ENCODE measurements around the gene USP24.

The USP24 gene

GRCh38 chr1:55131801-55132200 lies 83.4 kb downstream of the USP24 start:
- TF ChIP-seq ZBTB7A (IDR thresholded peaks at IDR 0.05; ENCODE audit: low read depth) (no peak), FOXM1 (IDR thresholded peaks at IDR 0.05; ENCODE audit: borderline replicate concordance, low read depth) (no peak), TAF1 (IDR thresholded peaks at IDR 0.05; ENCODE audit: low read depth) (no peak), YY1 (IDR thresholded peaks at IDR 0.05; ENCODE audit: low read depth) (no peak), NFIC (IDR thresholded peaks at IDR 0.05) (no peak), CREB1 (IDR thresholded peaks at IDR 0.05; ENCODE audit: low read depth) (no peak), RAD21 (IDR thresholded peaks at IDR 0.05; ENCODE audit: low read depth) (no peak), EP300 (IDR thresholded peaks at IDR 0.05; ENCODE audit: borderline replicate concordance) (no peak), CEBPB (IDR thresholded peaks at IDR 0.05) (no peak), USF1 (IDR thresholded peaks at IDR 0.05) (no peak), REST (IDR thresholded peaks at IDR 0.05; ENCODE audit: low read depth) (no peak), EGR1 (IDR thresholded peaks at IDR 0.05) (no peak), MAX (IDR thresholded peaks at IDR 0.05) (no peak), TEAD4 (IDR thresholded peaks at IDR 0.05) (no peak), TCF12 (IDR thresholded peaks at IDR 0.05; ENCODE audit: low read depth) (no peak)

GRCh38 chr1:55131218-55131617 lies 83.9 kb downstream of the USP24 start:
- no peak for TF ChIP-seq TCF12 (IDR thresholded peaks at IDR 0.05; ENCODE audit: low read depth)
- no peak for TF ChIP-seq CREB1 (IDR thresholded peaks at IDR 0.05; ENCODE audit: low read depth)
- TF ChIP-seq FOXM1 (IDR thresholded peaks at IDR 0.05; ENCODE audit: borderline replicate concordance, low read depth) = no peak
- no peak for TF ChIP-seq REST (IDR thresholded peaks at IDR 0.05; ENCODE audit: low read depth)
- no peak for TF ChIP-seq TAF1 (IDR thresholded peaks at IDR 0.05; ENCODE audit: low read depth)
- no peak for TF ChIP-seq YY1 (IDR thresholded peaks at IDR 0.05; ENCODE audit: low read depth)
- TF ChIP-seq EP300 (IDR thresholded peaks at IDR 0.05; ENCODE audit: borderline replicate concordance) = no peak
- TF ChIP-seq USF1 (IDR thresholded peaks at IDR 0.05) = no peak
- no peak for TF ChIP-seq TEAD4 (IDR thresholded peaks at IDR 0.05)
- TF ChIP-seq CEBPB (IDR thresholded peaks at IDR 0.05) = no peak
- no peak for TF ChIP-seq EGR1 (IDR thresholded peaks at IDR 0.05)

- TF ChIP-seq RAD21 (IDR thresholded peaks at IDR 0.05; ENCODE audit: low read depth) (no peak), FOXM1 (IDR thresholded peaks at IDR 0.05; ENCODE audit: borderline replicate concordance, low read depth) (no peak), EP300 (IDR thresholded peaks at IDR 0.05; ENCODE audit: borderline replicate concordance) (no peak), TCF12 (IDR thresholded peaks at IDR 0.05; ENCODE audit: low read depth) (no peak), REST (IDR thresholded peaks at IDR 0.05; ENCODE audit: low read depth) (no peak), TEAD4 (IDR thresholded peaks at IDR 0.05) (no peak), CEBPB (IDR thresholded peaks at IDR 0.05) (no peak), NFIC (IDR thresholded peaks at IDR 0.05) (no peak), EGR1 (IDR thresholded peaks at IDR 0.05) (no peak), USF1 (IDR thresholded peaks at IDR 0.05) (no peak), MAX (IDR thresholded peaks at IDR 0.05) (no peak), ZBTB7A (IDR thresholded peaks at IDR 0.05; ENCODE audit: low read depth) (no peak), YY1 (IDR thresholded peaks at IDR 0.05; ENCODE audit: low read depth) (no peak), TAF1 (IDR thresholded peaks at IDR 0.05; ENCODE audit: low read depth) (no peak)
These were observed 85.9 kb downstream of the USP24 start for GRCh38 chr1:55129194-55129728.

Data from Ishikawa (cell line).